IPS-20b (cell line): Measurements from ENCODE around the gene VRK3.

Source experiments
- H3K27ac ChIP-seq: one replicate; pipeline ENCODE4 v1.5.1; 2013; ENCODE audit warnings: low read length
- H3K27me3 ChIP-seq: 2 replicates; pipeline ENCODE4 v1.6.1; 2013; ENCODE audit warnings: mild to moderate bottlenecking, low read length, inconsistent platforms; ENCODE audit not compliant: insufficient read depth
- H3K36me3 ChIP-seq: 2 replicates; pipeline ENCODE4 v1.6.1; 2013; ENCODE audit warnings: low read depth, mild to moderate bottlenecking, inconsistent platforms, low read length, moderate library complexity; ENCODE audit not compliant: insufficient read depth
- H3K4me1 ChIP-seq: 2 replicates; pipeline ENCODE4 v1.6.1; 2013; ENCODE audit warnings: mild to moderate bottlenecking, control low read depth, inconsistent platforms, low read length, moderate library complexity; ENCODE audit not compliant: insufficient read depth
- H3K4me3 ChIP-seq: 2 replicates; pipeline ENCODE4 v1.5.1; 2013; ENCODE audit warnings: mild to moderate bottlenecking, low read length, inconsistent platforms
- H3K9ac ChIP-seq: 2 replicates; pipeline ENCODE4 v1.6.1; 2013; ENCODE audit warnings: low read depth, mild to moderate bottlenecking, inconsistent platforms, low read length, moderate library complexity
- H3K9me3 ChIP-seq: 2 replicates; pipeline ENCODE4 v1.6.1; 2013; ENCODE audit warnings: mild to moderate bottlenecking, low read depth, low read length, inconsistent platforms; ENCODE audit not compliant: insufficient read depth

VRK3 gene

DNA sequence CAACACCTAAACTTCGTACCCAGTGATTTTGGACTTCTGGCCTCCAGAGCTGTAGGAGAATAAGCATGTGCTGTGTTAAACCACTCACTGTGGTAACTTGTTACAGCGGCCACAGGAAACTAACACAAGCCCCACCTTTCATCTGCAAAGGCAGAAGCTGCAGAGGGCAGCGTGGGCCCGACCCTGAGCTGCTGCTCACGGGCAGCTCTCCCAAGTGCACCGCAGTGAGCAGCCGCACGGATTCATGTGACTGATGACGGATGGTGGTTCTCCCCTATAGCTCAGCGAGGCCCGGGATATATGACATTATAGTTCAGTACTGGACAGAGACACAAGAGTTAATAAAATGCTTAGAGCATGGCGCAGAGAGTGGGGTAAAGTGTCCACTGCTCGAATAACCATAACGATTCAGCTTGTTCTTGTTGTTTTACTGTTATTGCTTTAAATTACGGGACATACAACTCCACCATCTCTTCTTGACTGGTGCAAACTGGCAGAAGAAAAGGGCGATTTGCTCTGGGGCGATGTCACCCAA is 21.9 kb downstream of the VRK3 start:
- Histone ChIP-seq H3K36me3 (peaks cover 38% of the 10 kb centered on the region), H3K4me3 (no peak overlapping the region), H3K9me3 (no peaks in the 10 kb centered on the region), H3K27ac (no peak overlapping the region), H3K27me3 (no peaks in the 10 kb centered on the region), H3K4me1 (no peaks in the 10 kb centered on the region), H3K9ac (no peak overlapping the region)

DNA sequence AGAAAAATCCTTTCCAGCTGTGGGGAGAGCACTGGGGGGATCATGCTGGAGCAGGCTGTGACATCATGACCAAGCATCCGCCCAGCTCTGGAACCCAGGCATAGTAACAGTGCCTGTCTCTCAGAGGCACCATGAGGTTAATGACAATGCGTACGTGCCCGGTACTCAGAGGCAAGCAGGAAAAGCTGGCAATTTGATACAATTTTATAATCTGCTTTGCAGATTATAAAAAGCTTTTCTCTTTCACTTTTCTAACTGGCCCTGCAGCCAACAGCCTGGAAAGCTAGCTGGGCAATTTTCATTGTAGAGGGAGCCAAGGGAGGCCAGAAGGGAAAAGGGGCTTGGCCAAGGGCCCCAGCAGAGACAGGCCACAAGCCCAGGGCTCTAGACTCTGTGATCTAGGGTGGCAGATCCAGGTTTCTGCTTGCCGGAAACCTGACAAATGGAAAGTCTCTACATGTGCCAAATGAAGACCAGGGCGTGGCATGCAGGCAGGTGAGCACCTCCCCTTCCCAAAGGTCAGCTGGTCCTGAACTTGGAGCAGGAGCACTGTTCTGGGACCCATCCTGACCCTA is 22.7 kb downstream of the VRK3 start:
- peaks cover 37% of the 10 kb centered on the region for H3K36me3 ChIP-seq
- H3K4me1 ChIP-seq: no peaks in the 10 kb centered on the region
- no peaks in the 10 kb centered on the region for H3K27me3 ChIP-seq
- H3K4me3 ChIP-seq: no peak overlapping the region
- no peak overlapping the region for H3K9ac ChIP-seq
- H3K27ac ChIP-seq: no peak overlapping the region
- H3K9me3 ChIP-seq: no peaks in the 10 kb centered on the region

DNA sequence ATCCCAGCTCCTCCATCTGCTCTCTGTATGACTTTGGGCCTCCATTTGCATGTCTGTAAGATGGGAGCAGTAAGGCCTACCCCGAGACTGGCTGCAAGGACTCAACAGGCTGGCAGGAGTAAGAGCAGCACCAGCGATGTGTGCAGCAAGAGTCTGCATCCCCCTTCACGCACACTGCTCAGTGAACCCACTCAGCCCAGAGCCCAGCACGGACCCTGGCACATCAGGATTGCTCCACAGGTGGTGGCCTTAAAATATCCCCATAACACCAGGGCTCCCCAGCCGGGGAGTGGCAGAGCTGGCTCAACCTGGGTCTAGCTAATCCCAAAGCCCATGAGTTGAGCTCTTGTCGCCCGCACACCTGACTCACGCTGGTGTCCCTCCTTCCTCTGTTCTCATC is 23.4 kb downstream of the VRK3 start:
- H3K27me3 ChIP-seq: no peaks in the 10 kb centered on the region
- H3K4me1 ChIP-seq: no peaks in the 10 kb centered on the region
- H3K36me3 ChIP-seq: peaks cover 33% of the 10 kb centered on the region
- no peaks in the 10 kb centered on the region for H3K9me3 ChIP-seq
- no peak overlapping the region for H3K27ac ChIP-seq
- no peak overlapping the region for H3K4me3 ChIP-seq
- H3K9ac ChIP-seq: no peak overlapping the region

DNA sequence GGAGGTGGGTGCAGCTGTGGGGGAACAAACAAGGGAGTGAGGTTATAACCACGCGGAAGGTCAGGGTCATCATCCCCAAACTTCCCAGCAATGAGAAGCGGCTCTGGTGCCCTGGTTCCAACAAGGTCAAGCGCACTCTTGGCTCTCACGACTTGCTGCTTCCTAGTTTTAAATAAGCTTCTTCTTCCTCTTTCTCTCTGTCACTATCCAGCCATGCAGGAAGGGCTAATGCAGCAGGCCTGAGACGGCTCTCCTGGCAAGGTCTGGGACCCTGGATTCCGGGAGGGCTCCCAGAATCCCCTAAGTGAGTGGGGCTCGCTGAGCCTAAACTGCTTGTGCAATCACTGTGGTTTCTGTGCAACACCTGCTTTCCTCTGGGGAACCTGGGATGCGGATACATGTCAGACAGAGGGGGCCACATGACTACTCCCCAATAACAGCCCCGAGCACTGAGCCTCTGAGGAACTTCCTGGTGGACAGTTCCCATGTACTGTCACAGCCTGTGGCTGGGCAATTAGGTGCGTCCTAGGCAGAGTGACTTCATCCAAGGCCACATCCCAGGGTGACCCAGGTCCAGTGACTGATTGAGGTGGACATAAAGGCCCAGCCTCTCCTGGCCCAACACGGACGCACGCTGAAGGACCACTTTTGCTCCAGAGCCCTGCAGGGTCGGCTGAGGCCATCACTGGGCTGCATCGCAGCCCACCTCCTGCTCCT is 24.2 kb downstream of the VRK3 start:
- H3K9me3 ChIP-seq: no peaks in the 10 kb centered on the region
- H3K4me1 ChIP-seq: no peaks in the 10 kb centered on the region
- no peaks in the 10 kb centered on the region for H3K27me3 ChIP-seq
- peaks cover 31% of the 10 kb centered on the region for H3K36me3 ChIP-seq
- H3K9ac ChIP-seq: no peak overlapping the region
- no peak overlapping the region for H3K27ac ChIP-seq
- H3K4me3 ChIP-seq: no peak overlapping the region

DNA sequence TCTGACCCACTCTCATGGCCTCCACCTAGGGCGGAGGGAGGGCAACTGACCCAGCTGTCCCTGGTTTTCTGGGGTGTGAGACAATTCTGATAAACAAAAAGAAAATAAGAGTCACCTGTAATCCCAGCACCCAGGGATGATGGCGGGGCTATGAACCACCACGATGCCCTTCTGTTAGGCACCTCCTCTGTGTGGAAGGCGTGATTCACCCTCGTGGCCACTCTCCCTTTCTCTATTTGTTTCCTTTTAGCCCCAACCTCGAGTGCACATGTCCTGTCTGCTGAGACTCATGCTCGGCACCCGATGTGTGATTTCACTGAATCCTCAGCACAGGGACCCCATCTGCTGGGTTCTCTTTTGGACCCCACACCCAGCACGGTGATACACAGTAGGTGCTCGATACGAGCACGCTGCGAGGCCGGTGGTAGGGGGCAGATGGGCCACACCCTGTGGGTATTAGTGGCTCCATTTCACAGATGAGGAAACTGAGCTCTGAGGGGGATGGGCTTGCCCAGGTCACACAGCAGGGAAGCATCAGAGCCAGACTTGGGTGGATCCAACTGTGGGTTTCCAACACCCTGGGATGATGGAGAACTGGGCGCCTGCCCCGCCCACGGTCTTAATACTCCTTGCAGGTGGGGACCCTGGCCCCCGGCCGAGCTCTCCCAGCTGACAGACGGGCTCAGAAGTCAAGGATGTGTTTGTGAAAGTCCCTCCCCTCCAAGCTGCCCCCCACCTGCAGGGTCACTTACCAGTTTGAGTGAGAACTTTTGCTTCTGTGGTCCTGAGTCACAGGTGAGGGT is 24.9 kb downstream of the VRK3 start:
- H3K4me1 ChIP-seq: no peaks in the 10 kb centered on the region
- H3K36me3 ChIP-seq: peaks cover 29% of the 10 kb centered on the region
- H3K9ac ChIP-seq: no peak overlapping the region
- H3K9me3 ChIP-seq: no peaks in the 10 kb centered on the region
- H3K27me3 ChIP-seq: no peaks in the 10 kb centered on the region
- no peak overlapping the region for H3K27ac ChIP-seq
- no peak overlapping the region for H3K4me3 ChIP-seq

DNA sequence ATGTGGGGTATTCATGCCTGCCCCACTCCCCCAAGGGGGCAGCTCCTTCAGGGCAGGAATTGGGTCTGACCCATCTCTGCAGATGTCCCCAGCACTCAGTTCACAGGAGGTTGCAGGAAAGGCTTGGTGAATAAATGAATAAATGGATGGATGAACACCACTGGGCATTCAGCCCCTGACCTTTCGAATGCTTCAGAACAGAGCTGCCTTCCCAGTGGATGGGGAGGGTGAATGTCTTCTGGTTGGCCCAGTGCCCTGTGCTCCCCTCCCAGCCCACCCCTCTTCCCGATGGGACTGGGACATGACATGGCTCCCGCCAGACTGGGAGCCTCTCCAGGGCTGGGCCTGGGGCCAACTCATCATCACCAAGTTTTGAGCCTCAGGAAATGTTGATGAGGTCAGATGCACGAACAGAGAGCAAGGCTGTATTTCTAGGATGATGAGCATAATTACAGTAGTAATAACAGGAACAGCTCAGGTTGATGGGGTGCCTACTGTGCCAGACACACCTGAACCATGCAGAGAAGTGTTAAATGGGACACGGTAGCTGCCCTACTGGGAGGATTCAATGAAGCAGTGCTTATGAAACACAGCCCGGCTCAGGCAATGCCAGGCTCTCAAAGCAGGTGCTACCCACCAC is 25.7 kb downstream of the VRK3 start:
- Histone ChIP-seq H3K9ac (no peak overlapping the region), H3K4me3 (no peak overlapping the region), H3K36me3 (peaks cover 26% of the 10 kb centered on the region), H3K27me3 (no peaks in the 10 kb centered on the region), H3K4me1 (no peaks in the 10 kb centered on the region), H3K27ac (no peak overlapping the region), H3K9me3 (no peaks in the 10 kb centered on the region)

DNA sequence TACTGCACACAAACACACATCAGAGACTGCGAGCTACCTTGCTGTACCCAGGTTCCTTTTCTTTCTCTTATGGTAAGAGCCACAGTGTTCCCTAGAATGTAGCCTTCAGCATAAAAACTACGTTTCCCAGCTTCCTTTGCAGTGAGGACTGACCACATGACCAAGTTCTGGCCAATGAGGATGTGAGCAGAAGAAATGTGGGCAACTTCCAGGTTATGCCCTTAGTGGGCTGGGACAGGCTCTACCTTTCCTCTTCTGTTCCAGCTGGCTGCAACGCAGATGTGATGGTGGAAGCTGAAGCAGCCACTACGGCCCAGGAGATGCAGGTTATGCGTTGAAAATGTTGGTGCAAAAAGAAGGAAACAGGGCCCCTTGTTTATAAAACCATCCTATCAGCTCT is 27.5 kb downstream of the VRK3 start:
- H3K4me1 ChIP-seq: no peaks in the 10 kb centered on the region
- H3K9me3 ChIP-seq: no peaks in the 10 kb centered on the region
- H3K36me3 ChIP-seq: peaks cover 27% of the 10 kb centered on the region
- no peak overlapping the region for H3K27ac ChIP-seq
- H3K9ac ChIP-seq: no peak overlapping the region
- H3K4me3 ChIP-seq: no peak overlapping the region
- no peaks in the 10 kb centered on the region for H3K27me3 ChIP-seq

DNA sequence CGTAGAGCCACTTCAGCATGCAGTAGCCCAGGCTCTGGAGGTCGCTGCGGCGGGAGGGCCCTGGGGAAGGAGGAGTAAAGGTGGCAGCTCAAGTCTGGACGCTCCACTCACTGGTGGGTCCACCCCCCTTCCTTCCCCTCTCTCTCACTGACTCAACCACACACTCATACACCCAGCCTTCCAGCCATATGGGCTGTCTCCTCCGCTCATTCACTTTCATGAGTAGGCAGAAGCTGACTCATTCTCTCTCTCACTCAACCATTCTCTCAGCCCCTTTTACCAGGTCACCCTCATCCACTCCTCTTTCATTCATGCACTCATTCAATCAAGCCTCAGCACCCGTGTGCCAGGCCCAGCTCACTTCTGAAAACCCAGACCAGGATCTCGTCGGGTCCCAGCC is 36.7 kb downstream of the VRK3 start:
- Histone ChIP-seq H3K4me1 (no peaks in the 10 kb centered on the region), H3K36me3 (peaks cover 6% of the 10 kb centered on the region), H3K9ac (no peak overlapping the region), H3K4me3 (no peak overlapping the region), H3K9me3 (no peaks in the 10 kb centered on the region), H3K27ac (no peak overlapping the region), H3K27me3 (no peaks in the 10 kb centered on the region)

DNA sequence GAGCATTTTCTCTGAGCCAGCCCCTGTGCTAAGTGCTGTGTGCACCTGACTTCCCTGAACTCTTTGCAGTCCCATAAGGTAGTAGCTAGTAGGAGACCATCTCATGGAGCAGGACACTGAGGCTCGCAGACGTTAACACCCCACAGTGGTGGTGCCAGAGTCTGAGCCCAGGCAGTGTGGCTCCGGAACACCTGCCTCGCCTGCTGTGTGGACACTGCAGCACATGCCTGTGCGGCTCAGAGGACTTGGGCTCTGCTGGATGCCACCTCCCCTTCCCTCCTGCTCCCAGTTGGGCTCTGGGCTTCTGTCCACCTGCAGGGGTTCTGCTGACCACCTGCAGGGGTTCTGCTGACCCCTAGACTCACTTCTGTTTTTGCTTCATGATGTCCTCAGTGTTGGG is 37.2 kb downstream of the VRK3 start:
- Histone ChIP-seq H3K27me3 (no peaks in the 10 kb centered on the region), H3K36me3 (peaks cover 6% of the 10 kb centered on the region), H3K4me1 (no peaks in the 10 kb centered on the region), H3K4me3 (no peak overlapping the region), H3K27ac (no peak overlapping the region), H3K9ac (no peak overlapping the region), H3K9me3 (no peaks in the 10 kb centered on the region)

DNA sequence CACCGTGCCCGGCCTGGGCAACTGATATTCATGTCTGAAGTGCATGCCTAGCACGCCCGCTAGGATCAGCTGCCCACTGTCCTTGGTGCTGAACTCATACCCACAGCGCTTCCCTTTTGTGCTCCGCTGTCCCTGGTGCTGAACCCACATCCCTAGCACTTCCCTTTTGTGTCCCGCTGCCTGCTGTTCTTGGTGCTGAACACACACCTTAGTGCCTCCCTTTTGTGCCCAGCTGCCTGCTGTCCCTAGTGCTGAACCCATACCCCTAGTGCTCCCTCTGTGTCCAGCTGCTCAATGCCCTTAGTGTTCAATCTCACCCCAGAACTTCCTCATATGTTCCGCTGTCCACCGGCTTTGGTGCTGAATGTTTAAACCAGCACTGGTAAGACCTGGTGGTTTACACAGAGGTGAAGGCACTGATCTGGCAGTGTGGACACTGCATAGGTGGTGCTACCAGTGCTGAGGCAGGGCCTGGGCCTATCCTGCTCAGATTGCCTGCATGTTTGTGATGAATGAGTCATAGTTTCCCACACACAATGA is 37.9 kb downstream of the VRK3 start:
- Histone ChIP-seq H3K27me3 (no peaks in the 10 kb centered on the region), H3K27ac (no peak overlapping the region), H3K36me3 (peaks cover under 1% of the 10 kb centered on the region), H3K4me1 (no peaks in the 10 kb centered on the region), H3K9ac (no peak overlapping the region), H3K4me3 (no peak overlapping the region), H3K9me3 (no peaks in the 10 kb centered on the region)

DNA sequence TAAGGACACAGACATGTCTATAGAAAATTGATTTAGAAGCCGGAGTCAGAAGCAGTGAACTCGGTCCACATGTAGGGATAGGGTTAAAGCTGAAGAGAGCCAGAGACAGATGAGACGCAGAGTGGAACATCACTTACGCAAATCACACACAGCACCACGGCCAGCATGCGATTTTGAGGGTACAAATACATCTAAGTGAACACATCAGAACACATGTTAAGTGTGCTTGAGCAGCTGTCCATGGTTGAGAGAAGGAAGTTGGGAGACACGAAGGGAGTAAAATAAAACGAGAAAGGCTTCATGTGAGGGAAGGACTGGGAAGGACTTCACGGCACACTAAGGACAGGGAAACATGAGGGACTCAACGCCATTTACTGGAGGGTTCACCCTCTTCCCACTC is 38.8 kb downstream of the VRK3 start:
- H3K27ac ChIP-seq: no peak overlapping the region
- H3K9me3 ChIP-seq: no peaks in the 10 kb centered on the region
- no peaks in the 10 kb centered on the region for H3K4me1 ChIP-seq
- H3K36me3 ChIP-seq: no peaks in the 10 kb centered on the region; the same call in 1 of the 2 replicates
- H3K9ac ChIP-seq: no peak overlapping the region
- H3K27me3 ChIP-seq: no peaks in the 10 kb centered on the region
- no peak overlapping the region for H3K4me3 ChIP-seq
